ENCODE data around the gene FAM237A. TPM values are rescaled to one million over a fixed set of nuclear protein-coding genes. Genes with fewer than 3 reads are reported as not detected.

The FAM237A gene
- total RNA-seq, 1 experiment from 2014 or later: not detected

DNA sequence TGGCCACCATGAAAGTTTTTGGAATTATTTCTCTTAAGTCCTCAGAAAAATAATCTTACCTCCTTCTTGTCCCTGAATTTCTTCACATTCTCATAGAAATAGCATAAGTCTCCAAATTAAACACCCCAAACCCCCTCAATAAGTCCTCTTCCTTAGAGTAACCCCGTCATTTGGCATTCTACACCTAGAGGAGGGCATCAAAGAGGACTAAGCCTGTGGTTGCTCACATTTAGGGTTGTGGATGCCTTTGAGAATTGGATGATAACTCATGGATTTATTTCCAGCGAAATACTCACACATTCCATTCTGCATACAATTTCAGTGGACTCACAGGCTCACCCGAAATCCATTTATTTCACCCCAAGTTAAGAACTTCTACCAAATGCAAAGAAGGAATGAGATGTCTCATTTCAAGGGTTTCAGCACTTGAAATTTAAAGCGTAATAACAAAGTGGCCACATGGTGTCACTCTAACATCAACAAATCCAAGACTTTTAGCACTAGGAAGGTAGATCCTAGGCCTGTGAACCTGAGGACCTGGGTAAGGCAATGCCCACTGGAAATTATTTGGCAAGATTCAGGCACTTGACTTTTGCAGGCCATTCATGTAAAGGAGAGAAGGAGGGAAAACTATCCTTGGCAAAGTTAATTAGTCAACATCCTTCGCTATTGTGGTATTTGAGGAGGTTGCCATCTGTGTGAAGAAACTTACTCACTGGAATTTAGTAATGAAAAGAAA is 51.3 kb downstream of the FAM237A start:
- Histone ChIP-seq H4K20me1 (ENCODE audit: insufficient read depth) (no peaks in the 10 kb centered on the region), H3K36me3 (ENCODE audit: control insufficient read depth in 1 of 2, insufficient read depth in 2 of 2, low read length in 2 of 2) (no peaks in the 10 kb centered on the region), H3K9me2 (ENCODE audit: insufficient read depth) (no peaks in the 10 kb centered on the region), H3K79me2 (ENCODE audit: insufficient read depth, low read length) (no peaks in the 10 kb centered on the region), H3K4me3 (replicated peaks in 1 of 2; ENCODE audit: low read depth in 1 of 2, low read length in 2 of 2) (no peak overlapping the region), H3K9ac (ENCODE audit: low read length) (no peak overlapping the region), H3K9me3 (ENCODE audit: control insufficient read depth in 1 of 2, insufficient read depth in 1 of 2, low read depth in 1 of 2, low read length in 2 of 2) (no peaks in the 10 kb centered on the region), H3K27me3 (ENCODE audit: insufficient read depth, low read length) (no peaks in the 10 kb centered on the region), H2AFZ (ENCODE audit: low read depth, low read length, poor library complexity, severe bottlenecking) (no peak overlapping the region), H3K27ac (ENCODE audit: low read depth, low read length) (no peak overlapping the region), H3K4me1 (ENCODE audit: control insufficient read depth in 1 of 2, insufficient read depth in 2 of 2, low read length in 2 of 2) (no peaks in the 10 kb centered on the region), H3K4me2 (ENCODE audit: low read length) (no peak overlapping the region)
- ChIA-PET POLR2A (no interaction called here), RAD21 (ENCODE audit: low non-redundant PET in 1 of 2, low total read pairs in 2 of 2, uncharacterized antibody in 2 of 2, unreplicated experiment in 2 of 2) (no interaction called here), CTCF (interaction anchor here (1.5 kb wide), 1 partner anchor 89 kb away, joined by 5 read pairs; no protein-coding TSS in a partner anchor)
- no TSS peak for BruUV-seq (replicated peaks)
- ATAC-seq (peak; percentile 94), DNase-seq (ENCODE audit: low read depth, low spot score) (peak; percentile 75)
- TF ChIP-seq RAD21 (IDR thresholded peaks at IDR 0.05; ENCODE audit: low read depth) (peak; percentile 89), JUND (IDR thresholded peaks at IDR 0.05) (no peak), CTCF (IDR thresholded peaks at IDR 0.05 in 2 of 3, conservative IDR thresholded peaks at IDR 0.05 in 1 of 3; ENCODE audit: borderline replicate concordance in 1 of 3, insufficient read depth in 1 of 3, low read depth in 2 of 3, low read length in 2 of 3) (peak; percentile 49 to 79 (median 78); a peak in 4 of 6 replicates), ZBTB33 (IDR thresholded peaks at IDR 0.05; ENCODE audit: extremely low read depth, insufficient replicate concordance, low read length) (no peak), SP1 (IDR thresholded peaks at IDR 0.05; ENCODE audit: low read depth) (no peak), CBX3 (IDR thresholded peaks at IDR 0.05; ENCODE audit: low read depth) (peak; percentile 15; the same call in 1 of the 2 replicates)
- intact Hi-C loops (cut with micrococcal nuclease): loop anchor here (1.0 to 10.0 kb wide), 5 partner anchors 88 to 1349 kb away; no protein-coding TSS in a partner anchor

All from HCT116 (cell line).